Mesenchymal stem cell (in vitro differentiated cells and primary cell): ENCODE results near the gene C1orf198.
A peak's percentile ranks its signal among the peaks of the same experiment; 100 is the strongest.

ENCODE experiments used
- DNase-seq: peaks from one replicate; pipeline ENCODE4 v3.0.0-alpha.2; 2013
- H2AFZ ChIP-seq: one replicate; pipeline ENCODE4 v1.6.1; 2013; ENCODE audit warnings: low read depth, mild to moderate bottlenecking, control low read depth, inconsistent platforms, low read length, moderate library complexity
- H2AK5ac ChIP-seq: 2 replicates; pipeline ENCODE4 v1.6.1; 2013; ENCODE audit warnings: low read length, moderate library complexity, mild to moderate bottlenecking, inconsistent platforms; ENCODE audit not compliant: severe bottlenecking
- H2BK120ac ChIP-seq: one replicate; pipeline ENCODE4 v1.6.1; 2013; ENCODE audit warnings: low read depth, mild to moderate bottlenecking, inconsistent platforms, low read length, moderate library complexity
- H2BK12ac ChIP-seq, 2 experiments: one replicate each; pipeline ENCODE4 v1.6.1; 2013; ENCODE audit warnings: inconsistent platforms in 2 of 2, low read length in 2 of 2, mild to moderate bottlenecking in 2 of 2, moderate library complexity in 2 of 2, control low read depth in 1 of 2
- H2BK15ac ChIP-seq: one replicate; pipeline ENCODE4 v1.6.1; 2013; ENCODE audit warnings: mild to moderate bottlenecking, low read depth, inconsistent platforms; ENCODE audit not compliant: poor library complexity, severe bottlenecking
- H2BK5ac ChIP-seq: 2 replicates; pipeline ENCODE4 v1.6.1; 2013; ENCODE audit warnings: low read depth, mild to moderate bottlenecking, low read length, control low read depth, inconsistent platforms; ENCODE audit not compliant: poor library complexity, severe bottlenecking
- H3K14ac ChIP-seq, 2 experiments: one replicate each; pipeline ENCODE4 v1.6.1; 2013; ENCODE audit warnings: inconsistent platforms in 2 of 2, low read length in 2 of 2, control low read depth in 1 of 2, mild to moderate bottlenecking in 1 of 2, moderate library complexity in 1 of 2
- H3K18ac ChIP-seq, 2 experiments: one replicate each; pipeline ENCODE4 v1.6.1; 2013; ENCODE audit warnings: inconsistent platforms in 2 of 2, low read length in 2 of 2, control low read depth in 1 of 2, low read depth in 1 of 2, mild to moderate bottlenecking in 1 of 2
- H3K23ac ChIP-seq, 2 experiments: one replicate each; pipeline ENCODE4 v1.6.1; 2013; ENCODE audit warnings: inconsistent platforms in 2 of 2, low read length in 2 of 2, mild to moderate bottlenecking in 2 of 2, moderate library complexity in 2 of 2, control low read depth in 1 of 2
- H3K27ac ChIP-seq: 2 replicates; pipeline ENCODE4 v1.5.1; 2013; ENCODE audit warnings: mild to moderate bottlenecking, moderate library complexity, low read length, control low read depth, inconsistent platforms; ENCODE audit not compliant: poor library complexity, severe bottlenecking
- H3K27me3 ChIP-seq, 2 experiments: 2 replicates each; pipeline versions ENCODE4 v1.6.1 to v1.7.0; 2013; ENCODE audit warnings: low read length in 2 of 2, mild to moderate bottlenecking in 2 of 2, moderate library complexity in 2 of 2, control low read depth in 1 of 2, inconsistent platforms in 1 of 2; ENCODE audit not compliant: control insufficient read depth in 1 of 2, insufficient read depth in 1 of 2
- H3K36me3 ChIP-seq, 2 experiments: 2 replicates each; pipeline versions ENCODE4 v1.6.1 to v1.7.0; 2013; ENCODE audit warnings: low read length in 2 of 2, control low read depth in 1 of 2, inconsistent platforms in 1 of 2, low read depth in 1 of 2, mild to moderate bottlenecking in 1 of 2; ENCODE audit not compliant: insufficient read depth in 2 of 2, control insufficient read depth in 1 of 2
- H3K4ac ChIP-seq, 2 experiments: one replicate each; pipeline ENCODE4 v1.6.1; 2013; ENCODE audit warnings: inconsistent platforms in 2 of 2, low read length in 2 of 2, mild to moderate bottlenecking in 2 of 2, moderate library complexity in 2 of 2, control low read depth in 1 of 2, low read depth in 1 of 2
- H3K4me1 ChIP-seq: 2 replicates; pipeline ENCODE4 v1.6.1; 2013; ENCODE audit warnings: low read depth, low read length, control low read depth; ENCODE audit not compliant: control insufficient read depth, insufficient read depth
- H3K4me2 ChIP-seq: 2 replicates; pipeline ENCODE4 v1.6.1; 2013; ENCODE audit warnings: low read length, mild to moderate bottlenecking, inconsistent platforms; ENCODE audit not compliant: poor library complexity, severe bottlenecking
- H3K4me3 ChIP-seq, 2 experiments: 2 replicates each; pipeline versions ENCODE4 v1.5.1 to v1.7.0; 2013; ENCODE audit warnings: low read length in 2 of 2, mild to moderate bottlenecking in 2 of 2, control low read depth in 1 of 2, low read depth in 1 of 2; ENCODE audit not compliant: insufficient read depth in 1 of 2
- H3K79me1 ChIP-seq: replicated peaks from 2 replicates; pipeline ENCODE4 v1.6.1; 2013; ENCODE audit warnings: mild to moderate bottlenecking, control low read depth, low read length, inconsistent platforms; ENCODE audit not compliant: poor library complexity, severe bottlenecking
- H3K9ac ChIP-seq: 2 replicates; pipeline ENCODE4 v1.7.0; 2013; ENCODE audit warnings: mild to moderate bottlenecking, low read length, moderate library complexity
- H3K9me3 ChIP-seq: 2 replicates; pipeline ENCODE4 v1.7.0; 2013; ENCODE audit warnings: mild to moderate bottlenecking, low read length; ENCODE audit not compliant: control insufficient read depth
- H4K8ac ChIP-seq: one replicate; pipeline ENCODE4 v1.6.1; 2013; ENCODE audit warnings: inconsistent platforms, mild to moderate bottlenecking, low read length, moderate library complexity
- H4K91ac ChIP-seq: one replicate; pipeline ENCODE4 v1.6.1; 2013; ENCODE audit warnings: mild to moderate bottlenecking, low read length, inconsistent platforms
- WGBS: methylation state at CpG from one replicate; pipeline ENCODE4 v1.1.7; 2013; ENCODE audit warnings: mixed read lengths; 5-methylcytosine and 5-hydroxymethylcytosine counted together

C1orf198 gene

DNA sequence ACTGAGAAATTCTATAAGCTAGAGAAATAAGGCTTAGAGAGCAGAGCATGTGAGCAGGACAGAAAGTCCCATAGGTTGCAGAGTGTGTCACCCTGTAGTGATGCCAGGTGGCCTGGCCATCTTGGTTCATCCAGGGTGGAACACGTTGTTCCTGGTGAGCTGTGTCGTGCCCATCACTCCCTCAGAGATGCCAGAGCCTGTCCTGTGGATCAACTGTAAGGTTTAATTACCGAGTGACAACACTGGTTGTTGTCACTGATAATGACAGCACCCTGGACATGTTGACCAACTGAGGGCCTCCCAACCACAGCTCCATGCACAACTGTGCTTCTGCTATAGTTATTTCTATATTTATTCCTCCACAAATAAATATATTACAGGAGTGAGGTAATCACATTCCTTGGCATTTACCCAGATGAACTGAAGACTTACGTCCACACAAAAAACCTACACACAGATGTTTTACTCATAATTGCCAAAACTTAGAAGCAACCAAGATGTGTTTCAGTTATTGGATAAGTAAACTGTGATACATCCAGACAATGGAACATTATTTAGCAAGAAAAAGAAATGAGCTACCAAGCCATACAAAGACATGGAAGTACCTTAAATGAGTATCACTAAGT, 6.2 kb downstream of the C1orf198 start:
- Histone ChIP-seq H3K4me3 (peak overlapping the region in 1 of 2 experiments; percentile 1), H2BK15ac (no peak overlapping the region), H3K18ac (no peak overlapping the region), H3K4me2 (no peak overlapping the region), H3K9ac (no peak overlapping the region), H3K27ac (peak overlapping the region; percentile 28), H4K8ac (peak overlapping the region; percentile 73), H2AFZ (no peak overlapping the region), H3K27me3 (no peaks in the 10 kb centered on the region), H2AK5ac (peak overlapping the region; percentile 73), H3K4me1 (peaks cover 39% of the 10 kb centered on the region), H2BK5ac (no peak overlapping the region), H3K79me1 (peaks cover 22% of the 10 kb centered on the region), H3K14ac (no peak overlapping the region), H2BK12ac (no peak overlapping the region), H3K23ac (no peak overlapping the region), H3K36me3 (peaks cover 9 to 27% of the 10 kb centered on the region in 2 experiments), H3K9me3 (no peaks in the 10 kb centered on the region), H4K91ac (no peak overlapping the region), H3K4ac (no peak overlapping the region), H2BK120ac (no peak overlapping the region)
- WGBS: 85% methylated on average over 3 of the region's 4 CpGs
- peak; percentile 43 for DNase-seq

DNA sequence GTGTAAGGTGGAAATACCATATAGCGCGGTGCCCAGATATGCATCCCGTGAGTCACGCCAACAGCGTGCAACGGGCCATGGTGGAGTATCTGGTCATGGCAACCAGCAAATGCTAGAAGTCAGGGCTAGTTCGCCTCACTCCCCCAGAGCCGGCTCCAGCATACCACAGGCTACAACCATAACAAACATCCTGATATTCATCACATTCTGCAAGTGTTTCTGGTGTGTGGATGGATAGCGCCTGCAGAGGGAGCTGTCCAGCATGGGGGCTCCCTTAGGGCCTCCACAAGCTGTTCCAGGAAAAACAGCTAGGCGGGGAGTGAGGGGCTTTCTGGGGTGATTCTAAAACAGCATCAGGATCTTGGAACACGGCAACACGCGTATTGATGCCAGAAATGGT, 6.8 kb downstream of the C1orf198 start:
- peak overlapping the region in 1 of 2 experiments; percentile 6 for H3K18ac ChIP-seq
- H3K23ac ChIP-seq: no peak overlapping the region
- H3K14ac ChIP-seq: no peak overlapping the region
- no peak overlapping the region for H3K4me2 ChIP-seq
- H2BK120ac ChIP-seq: no peak overlapping the region
- no peak overlapping the region for H3K4me3 ChIP-seq
- no peak overlapping the region for H3K9ac ChIP-seq
- no peak overlapping the region for H2BK15ac ChIP-seq
- peaks cover 44% of the 10 kb centered on the region for H3K4me1 ChIP-seq
- H4K91ac ChIP-seq: no peak overlapping the region
- H2BK5ac ChIP-seq: no peak overlapping the region
- peaks cover 9 to 31% of the 10 kb centered on the region in 2 experiments for H3K36me3 ChIP-seq
- H3K4ac ChIP-seq: no peak overlapping the region
- no peak overlapping the region for H2AFZ ChIP-seq
- H4K8ac ChIP-seq: no peak overlapping the region
- no peak overlapping the region for H3K27ac ChIP-seq
- H3K79me1 ChIP-seq: peaks cover 22% of the 10 kb centered on the region
- no peaks in the 10 kb centered on the region for H3K9me3 ChIP-seq
- no peak overlapping the region for H2BK12ac ChIP-seq
- WGBS: 97% methylated on average over 11 of the region's 13 CpGs
- no peak for DNase-seq
- H2AK5ac ChIP-seq: no peak overlapping the region
- no peaks in the 10 kb centered on the region for H3K27me3 ChIP-seq

DNA sequence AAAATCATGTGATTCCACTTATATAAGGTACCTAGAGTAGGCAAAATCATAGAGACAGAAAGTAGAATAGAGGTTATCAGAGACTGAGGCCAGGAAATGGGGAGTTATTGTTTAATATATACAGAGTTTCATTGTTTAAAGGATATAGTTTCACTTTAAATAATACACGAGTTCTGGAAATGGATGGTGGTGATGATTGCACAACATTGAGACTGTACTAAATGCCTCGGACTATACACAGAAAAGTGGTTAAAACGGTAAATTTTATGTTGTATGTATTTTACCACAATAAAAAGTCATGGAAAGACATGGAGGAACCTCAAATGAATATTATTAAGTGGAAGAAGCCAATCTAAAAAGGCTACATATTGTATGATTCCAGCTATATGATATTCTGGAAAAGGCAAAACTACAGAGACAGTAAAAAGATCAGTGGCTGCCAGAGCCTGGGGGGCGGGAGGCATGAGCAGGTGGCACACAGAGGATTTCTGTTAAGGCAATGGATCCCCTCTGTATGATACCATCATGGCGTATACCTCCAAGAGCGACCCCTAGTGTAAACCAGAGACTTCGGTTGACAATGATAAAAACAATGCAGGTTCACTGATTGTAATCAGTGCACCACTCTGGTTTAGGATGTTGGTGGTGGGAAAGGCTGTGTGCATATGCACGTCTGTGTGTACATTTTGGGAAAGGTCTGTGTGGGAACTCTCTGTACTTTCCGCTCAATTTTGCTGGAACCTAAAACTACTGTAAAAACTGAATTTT, 7.5 kb downstream of the C1orf198 start:
- no peak overlapping the region for H3K18ac ChIP-seq
- no peak overlapping the region for H2BK120ac ChIP-seq
- peaks cover 22% of the 10 kb centered on the region for H3K79me1 ChIP-seq
- H2AK5ac ChIP-seq: peak overlapping the region; percentile 62
- peaks cover 44% of the 10 kb centered on the region for H3K4me1 ChIP-seq
- no peak overlapping the region for H3K23ac ChIP-seq
- no peak overlapping the region for H3K14ac ChIP-seq
- H2BK12ac ChIP-seq: no peak overlapping the region
- no peak overlapping the region for H3K9ac ChIP-seq
- no peak overlapping the region for H3K4me2 ChIP-seq
- H4K91ac ChIP-seq: no peak overlapping the region
- WGBS: 87% methylated on average over 8 of the region's 9 CpGs
- DNase-seq: no peak
- no peaks in the 10 kb centered on the region for H3K9me3 ChIP-seq
- H3K4me3 ChIP-seq: no peak overlapping the region
- H2BK5ac ChIP-seq: no peak overlapping the region
- H3K4ac ChIP-seq: no peak overlapping the region
- no peak overlapping the region for H3K27ac ChIP-seq
- peaks cover 9 to 36% of the 10 kb centered on the region in 2 experiments for H3K36me3 ChIP-seq
- no peak overlapping the region for H2BK15ac ChIP-seq
- H3K27me3 ChIP-seq: no peaks in the 10 kb centered on the region
- H2AFZ ChIP-seq: no peak overlapping the region
- H4K8ac ChIP-seq: no peak overlapping the region

DNA sequence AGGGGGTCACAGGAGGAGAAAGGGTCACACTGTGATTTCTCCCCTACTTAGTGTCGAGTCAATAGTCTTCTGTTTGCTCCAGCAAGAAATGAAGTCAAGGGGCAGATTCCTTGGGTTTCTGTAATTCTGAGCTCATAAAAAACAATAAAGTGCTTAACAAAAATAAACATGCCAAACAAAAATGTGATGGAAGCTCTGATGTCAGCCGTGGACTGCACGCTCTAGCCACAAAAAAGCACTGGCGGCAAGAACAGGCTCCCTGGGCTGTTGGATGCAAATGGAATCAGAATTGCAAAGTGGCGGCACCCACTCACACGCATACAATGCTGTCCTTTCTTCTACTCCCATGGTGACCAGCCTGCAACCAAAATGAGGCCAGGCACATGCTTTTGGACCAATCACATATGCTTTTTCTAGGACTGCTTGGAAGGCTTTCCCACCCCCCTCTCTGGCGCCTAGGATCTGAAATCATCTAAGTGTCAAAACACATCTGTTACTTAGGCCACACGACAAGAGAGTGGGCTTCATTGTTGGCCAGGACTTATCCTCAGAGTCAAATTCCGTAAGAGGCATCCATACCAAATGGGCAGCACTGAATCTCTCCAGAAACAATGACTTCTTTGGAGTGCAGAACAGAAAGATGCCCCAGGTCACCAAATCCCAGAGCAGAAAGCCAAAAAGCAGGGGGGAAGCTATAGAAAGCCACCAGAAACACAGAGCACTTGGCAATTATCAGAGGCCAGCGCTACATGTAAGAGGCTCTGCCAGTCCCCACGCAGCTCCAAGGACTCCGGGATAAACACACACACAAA, 9.2 kb downstream of the C1orf198 start:
- Histone ChIP-seq H2BK5ac (peak overlapping the region; percentile 31), H3K18ac (peak overlapping the region; percentile 41 to 48), H3K4me3 (no peak overlapping the region), H3K23ac (no peak overlapping the region), H2BK120ac (no peak overlapping the region), H3K9me3 (no peaks in the 10 kb centered on the region), H3K9ac (no peak overlapping the region), H2AFZ (no peak overlapping the region), H4K8ac (no peak overlapping the region), H3K27ac (peak overlapping the region; percentile 95), H3K14ac (no peak overlapping the region), H2AK5ac (peak overlapping the region; percentile 76), H3K4ac (no peak overlapping the region), H2BK15ac (no peak overlapping the region), H3K4me1 (peaks cover 42% of the 10 kb centered on the region), H3K36me3 (peaks cover 11 to 45% of the 10 kb centered on the region in 2 experiments), H4K91ac (no peak overlapping the region), H2BK12ac (peak overlapping the region in 1 of 2 experiments; percentile 9), H3K79me1 (peaks cover 27% of the 10 kb centered on the region), H3K4me2 (peak overlapping the region; percentile 20), H3K27me3 (no peaks in the 10 kb centered on the region)
- WGBS: 22% methylated on average over 11 of the region's 12 CpGs
- DNase-seq: peak; percentile 87
